HCT116 (cell line): ENCODE results near the gene SLC30A9. TPM values are rescaled to one million over a fixed set of nuclear protein-coding genes. Genes with fewer than 3 reads are reported as not detected.

ENCODE experiments used
- ATAC-seq: fragments of 200-7000 bp; cut with Tn5 transposase; 2 replicates; pipeline ENCODE4 v1.9.1; 2020; ENCODE audit warnings: mild to moderate bottlenecking, moderate library complexity
- BruUV-seq: library from RNA; stranded (reverse); fragments of 400-500 nt; replicated peaks from 2 replicates; lab custom pipeline; 2021; lab: Mats Ljungman, UMichigan
- CTCF ChIA-PET: fragments of 300-600 bp; sonication (Branson Sonifier 250); formaldehyde crosslinking; loops from one replicate; lab custom pipeline; 2021; ENCODE audit warnings: antibody characterized with exemption; lab: Charles Lee
- POLR2A ChIA-PET: fragments of 300-600, 350-600 bp; sonication (Branson Sonifier 250); formaldehyde crosslinking; loops from one replicate; lab custom pipeline; 2021; ENCODE audit warnings: antibody characterized with exemption; lab: Charles Lee
- RAD21 ChIA-PET, 2 experiments: fragments of 300-600 bp; sonication (Branson Sonifier 250); formaldehyde crosslinking; loops; one replicate each; lab custom pipeline; 2023; ENCODE audit warnings: low total read pairs in 2 of 2; ENCODE audit not compliant: uncharacterized antibody in 2 of 2, unreplicated experiment in 2 of 2, low non-redundant PET in 1 of 2; lab: Charles Lee
- DNase-seq: peaks from one replicate; pipeline ENCODE4 v3.0.0-alpha.2; 2010; ENCODE audit warnings: low read depth, low spot score
- H2AFZ ChIP-seq: fragments of 200-600 bp; shearing (Covaris generic), sonication (generic); 2 replicates; pipeline ENCODE4 v1.6.1; 2017; ENCODE audit warnings: low read depth, mixed run types, mixed read lengths, antibody characterized with exemption, low read length; ENCODE audit not compliant: poor library complexity, severe bottlenecking
- H3K27ac ChIP-seq: 2 replicates; pipeline ENCODE4 v1.5.1; 2012; ENCODE audit warnings: low read depth, low read length
- H3K27me3 ChIP-seq: fragments of 200-600 bp; sonication (generic); 2 replicates; pipeline ENCODE4 v1.6.1; 2016; ENCODE audit warnings: mixed run types, low read length, mixed read lengths; ENCODE audit not compliant: insufficient read depth
- H3K36me3 ChIP-seq, 2 experiments: fragments of 200-500 bp in 1 of 2; fragments of 200-600 bp in 1 of 2; sonication (Bioruptor generic) in 1 of 2; sonication (generic) in 1 of 2; 2 replicates each; pipeline versions ENCODE4 v1.5.1 to v1.6.1; 2014 to 2016; ENCODE audit warnings: low read length in 2 of 2, inconsistent platforms in 1 of 2, mixed read lengths in 1 of 2, mixed run types in 1 of 2; ENCODE audit not compliant: insufficient read depth in 2 of 2, control insufficient read depth in 1 of 2
- H3K4me1 ChIP-seq, 2 experiments: fragments of 200-600 bp in 1 of 2; sonication (generic) in 1 of 2; 2 replicates each; pipeline versions ENCODE4 v1.5.1 to v1.6.1; 2012 to 2017; ENCODE audit warnings: low read length in 2 of 2, inconsistent platforms in 1 of 2, mild to moderate bottlenecking in 1 of 2, mixed read lengths in 1 of 2, mixed run types in 1 of 2, moderate library complexity in 1 of 2; ENCODE audit not compliant: insufficient read depth in 2 of 2, control insufficient read depth in 1 of 2
- H3K4me2 ChIP-seq: fragments of 200-600 bp; sonication (generic); 2 replicates; pipeline ENCODE4 v1.6.1; 2017; ENCODE audit warnings: mixed run types, low read length, mixed read lengths
- H3K4me3 ChIP-seq, 2 experiments: fragments of 200-600 bp in 1 of 2; sonication (generic) in 1 of 2; replicated peaks in 1 of 2; 2 replicates each; pipeline ENCODE4 v1.5.1; 2011 to 2016; ENCODE audit warnings: low read length in 2 of 2, control low read depth in 1 of 2, low read depth in 1 of 2, mild to moderate bottlenecking in 1 of 2, mixed read lengths in 1 of 2, mixed run types in 1 of 2
- H3K79me2 ChIP-seq: fragments of 200-600 bp; sonication (generic); 2 replicates; pipeline ENCODE4 v1.6.1; 2017; ENCODE audit warnings: mild to moderate bottlenecking, mixed run types, low read length, moderate library complexity, mixed read lengths; ENCODE audit not compliant: insufficient read depth
- H3K9ac ChIP-seq: fragments of 200-600 bp; sonication (generic); 2 replicates; pipeline ENCODE4 v1.6.1; 2016; ENCODE audit warnings: low read length, mixed read lengths
- H3K9me2 ChIP-seq: fragments of 200-600 bp; sonication (generic), shearing (Covaris generic); 2 replicates; pipeline ENCODE4 v1.6.1; 2017; ENCODE audit warnings: mixed run types, mild to moderate bottlenecking, moderate library complexity; ENCODE audit not compliant: insufficient read depth
- H3K9me3 ChIP-seq, 2 experiments: fragments of 200-500 bp in 1 of 2; fragments of 200-600 bp in 1 of 2; sonication (Bioruptor generic) in 1 of 2; sonication (generic) in 1 of 2; 2 replicates each; pipeline ENCODE4 v1.6.1; 2014 to 2017; ENCODE audit warnings: low read length in 2 of 2, mixed read lengths in 2 of 2, inconsistent platforms in 1 of 2, low read depth in 1 of 2, mild to moderate bottlenecking in 1 of 2, mixed run types in 1 of 2, moderate library complexity in 1 of 2; ENCODE audit not compliant: control insufficient read depth in 1 of 2, insufficient read depth in 1 of 2
- H4K20me1 ChIP-seq: fragments of 200-600 bp; sonication (generic), shearing (Covaris generic); 2 replicates; pipeline ENCODE4 v1.6.1; 2017; ENCODE audit warnings: mixed run types, mild to moderate bottlenecking, moderate library complexity; ENCODE audit not compliant: insufficient read depth
- ATF3 ChIP-seq: IDR thresholded peaks from 2 replicates; pipeline ENCODE4 v1.6.1; 2012
- CBX3 ChIP-seq: IDR thresholded peaks from 2 replicates; pipeline ENCODE4 v1.6.1; 2012; ENCODE audit warnings: low read depth
- EGR1 ChIP-seq: IDR thresholded peaks from 2 replicates; pipeline ENCODE4 v1.6.1; 2012; ENCODE audit warnings: low read depth
- ELF1 ChIP-seq: IDR thresholded peaks from 2 replicates; pipeline ENCODE4 v1.6.1; 2012; ENCODE audit warnings: low read depth, borderline replicate concordance
- EZH2phosphoT487 ChIP-seq: fragments of 200-600 bp; IDR thresholded peaks from 2 replicates; pipeline ENCODE4 v1.6.1; 2018; ENCODE audit warnings: antibody characterized with exemption, borderline replicate concordance
- FOSL1 ChIP-seq: IDR thresholded peaks from 2 replicates; pipeline ENCODE4 v1.6.1; 2012; ENCODE audit warnings: low read depth
- JUND ChIP-seq: IDR thresholded peaks from 2 replicates; pipeline ENCODE4 v1.6.1; 2012
- MAX ChIP-seq: IDR thresholded peaks from 2 replicates; pipeline ENCODE4 v1.6.1; 2012
- POLR2A ChIP-seq: IDR thresholded peaks from 2 replicates; pipeline ENCODE4 v1.7.0; 2011; ENCODE audit warnings: borderline replicate concordance; ENCODE audit not compliant: insufficient read depth, insufficient read length; ENCODE audit errors: extremely low read depth
- POLR2AphosphoS5 ChIP-seq: IDR thresholded peaks from 2 replicates; pipeline ENCODE4 v1.6.1; 2011; ENCODE audit warnings: mild to moderate bottlenecking, low read depth, low read length, moderate library complexity
- SP1 ChIP-seq: IDR thresholded peaks from 2 replicates; pipeline ENCODE4 v1.6.1; 2012; ENCODE audit warnings: low read depth
- TCF7L2 ChIP-seq: IDR thresholded peaks from 2 replicates; pipeline ENCODE4 v1.7.0; 2011; ENCODE audit warnings: borderline replicate concordance, inconsistent platforms; ENCODE audit not compliant: insufficient read depth, insufficient read length; ENCODE audit errors: extremely low read depth
- ZFX ChIP-seq: fragments of 450-650 bp; IDR thresholded peaks from 2 replicates; pipeline ENCODE4 v1.6.1; 2017
- ZNF274 ChIP-seq: fragments of 200-500 bp; sonication (Bioruptor generic); IDR thresholded peaks from 2 replicates; pipeline ENCODE4 v1.6.1; 2014; ENCODE audit warnings: mild to moderate bottlenecking, low read depth, low read length, inconsistent platforms
- intact Hi-C: fragments of 100-400 bp; cut with micrococcal nuclease; formaldehyde crosslinking; loops from 2 replicates; pipeline ENCODE4 v1.10.0; 2022
- total RNA-seq: library from RNA; stranded (reverse); gene quantifications from one replicate; pipeline ENCODE4 v1.2.1, GENCODE V29; 2021; ENCODE audit not compliant: unreplicated experiment
- TF ChIP-seq, protein P1 (sequence below), 3 experiments: fragments of 200-600 bp in 1 of 3; sonication (generic) in 1 of 3; IDR thresholded peaks in 2 of 3; conservative IDR thresholded peaks in 1 of 3; 2 replicates each; pipeline ENCODE4 v1.5.1; 2012 to 2017; ENCODE audit warnings: low read depth in 2 of 3, low read length in 2 of 3, antibody characterized with exemption in 1 of 3, borderline replicate concordance in 1 of 3, control low read depth in 1 of 3, mild to moderate bottlenecking in 1 of 3, mixed read lengths in 1 of 3, mixed run types in 1 of 3, moderate library complexity in 1 of 3; ENCODE audit not compliant: insufficient read depth in 1 of 3

SLC30A9 gene
- total RNA-seq, 1 experiment from 2014 or later = 67.4 TPM

GRCh38 chr4:42104521-42104920 is 114.2 kb downstream of the SLC30A9 start (continued):
- TF ChIP-seq ELF1 = no peak
- no peak for TF ChIP-seq ATF3

DNA sequence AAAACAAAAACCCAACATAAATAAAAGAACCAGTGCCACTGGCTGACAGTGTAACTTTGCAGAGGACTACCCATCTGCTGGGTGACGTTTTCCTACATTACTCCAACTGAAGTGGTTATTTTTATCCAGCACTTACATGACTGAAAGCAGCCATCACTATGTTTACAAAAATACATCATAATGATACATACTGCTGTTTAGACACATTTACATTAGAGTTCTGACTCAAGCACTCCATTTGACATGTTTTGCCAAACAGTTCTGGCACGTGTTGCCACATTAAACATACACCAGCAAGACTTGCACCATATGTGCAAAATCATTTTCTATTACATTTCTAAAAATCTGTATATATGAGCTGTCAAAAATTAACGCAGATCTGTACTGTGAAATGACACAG is 122.5 kb downstream of the SLC30A9 start:
- H2AFZ ChIP-seq = no peak overlapping the region
- CTCF ChIA-PET = no interaction called here
- RAD21 ChIA-PET = no interaction called here

More for the DNA sequence above, 122.5 kb downstream of the SLC30A9 start:
- no peaks in the 10 kb centered on the region for H3K9me3 ChIP-seq
- no peak overlapping the region for H3K9ac ChIP-seq
- ATAC-seq = no peak
- POLR2A ChIA-PET = no interaction called here
- intact Hi-C loops = no loop called here
- no TSS peak for BruUV-seq
- H3K79me2 ChIP-seq = no peaks in the 10 kb centered on the region
- no peak overlapping the region for H3K4me3 ChIP-seq
- H3K4me1 ChIP-seq = no peaks in the 10 kb centered on the region
- no peak for DNase-seq
- no peak for TF ChIP-seq JUND
- TF ChIP-seq ZNF274 = no peak
- TF ChIP-seq ZFX = no peak
- TF ChIP-seq SP1 = no peak
- TF ChIP-seq, protein P1, sequence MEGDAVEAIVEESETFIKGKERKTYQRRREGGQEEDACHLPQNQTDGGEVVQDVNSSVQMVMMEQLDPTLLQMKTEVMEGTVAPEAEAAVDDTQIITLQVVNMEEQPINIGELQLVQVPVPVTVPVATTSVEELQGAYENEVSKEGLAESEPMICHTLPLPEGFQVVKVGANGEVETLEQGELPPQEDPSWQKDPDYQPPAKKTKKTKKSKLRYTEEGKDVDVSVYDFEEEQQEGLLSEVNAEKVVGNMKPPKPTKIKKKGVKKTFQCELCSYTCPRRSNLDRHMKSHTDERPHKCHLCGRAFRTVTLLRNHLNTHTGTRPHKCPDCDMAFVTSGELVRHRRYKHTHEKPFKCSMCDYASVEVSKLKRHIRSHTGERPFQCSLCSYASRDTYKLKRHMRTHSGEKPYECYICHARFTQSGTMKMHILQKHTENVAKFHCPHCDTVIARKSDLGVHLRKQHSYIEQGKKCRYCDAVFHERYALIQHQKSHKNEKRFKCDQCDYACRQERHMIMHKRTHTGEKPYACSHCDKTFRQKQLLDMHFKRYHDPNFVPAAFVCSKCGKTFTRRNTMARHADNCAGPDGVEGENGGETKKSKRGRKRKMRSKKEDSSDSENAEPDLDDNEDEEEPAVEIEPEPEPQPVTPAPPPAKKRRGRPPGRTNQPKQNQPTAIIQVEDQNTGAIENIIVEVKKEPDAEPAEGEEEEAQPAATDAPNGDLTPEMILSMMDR (IDR thresholded peaks at IDR 0.05 in 2 of 3, conservative IDR thresholded peaks at IDR 0.05 in 1 of 3; ENCODE audit: borderline replicate concordance in 1 of 3, insufficient read depth in 1 of 3, low read depth in 2 of 3, low read length in 2 of 3) = no peak
- no peak for TF ChIP-seq EZH2phosphoT487
- no peak for TF ChIP-seq CBX3
- no peak for TF ChIP-seq POLR2AphosphoS5
- no peak for TF ChIP-seq EGR1
- no peak for TF ChIP-seq TCF7L2
- TF ChIP-seq POLR2A = no peak
- TF ChIP-seq ATF3 = no peak
- TF ChIP-seq FOSL1 = no peak
- no peak for TF ChIP-seq MAX
- peaks cover 59% of the 10 kb centered on the region for H3K27me3 ChIP-seq
- H3K9me2 ChIP-seq = no peaks in the 10 kb centered on the region
- H4K20me1 ChIP-seq = no peaks in the 10 kb centered on the region
- no peaks in the 10 kb centered on the region for H3K36me3 ChIP-seq
- H3K27ac ChIP-seq = no peak overlapping the region
- H3K4me2 ChIP-seq = no peak overlapping the region
